AG04449 (cell line): Measurements from ENCODE around the gene RPS6KA6.

Experiments
- CTCF ChIA-PET: fragments of 350-600 bp; formaldehyde crosslinking; extraction: SDS; loops from one replicate; lab custom pipeline; 2021; ENCODE audit warnings: antibody characterized with exemption; lab: Yijun Ruan, JAX
- POLR2A ChIA-PET: fragments of 400-600, 350-600 bp; formaldehyde crosslinking; extraction: SDS; loops from one replicate; lab custom pipeline; 2020; ENCODE audit warnings: antibody characterized with exemption, inconsistent platforms; lab: Yijun Ruan, JAX
- DNase-seq: peaks from one replicate; pipeline ENCODE4 v3.0.0-alpha.2; 2010; ENCODE audit warnings: low read depth, low spot score
- H3K4me3 ChIP-seq: 2 replicates; pipeline ENCODE4 v1.5.1; 2011; ENCODE audit warnings: low read depth, mild to moderate bottlenecking, control low read depth, low read length
- TF ChIP-seq, protein P1 (sequence below): IDR thresholded peaks from one replicate; pipeline ENCODE4 v1.5.1; 2011; ENCODE audit warnings: mild to moderate bottlenecking, moderate library complexity, low read length, control low read depth, inconsistent platforms; ENCODE audit not compliant: insufficient read depth; ENCODE audit errors: missing control alignments

RPS6KA6 gene

GRCh38 chrX:84144281-84144680, 43.7 kb downstream of the RPS6KA6 start:
- DNase-seq = no peak
- ChIA-PET CTCF (no interaction called here), POLR2A (no interaction called here)
- TF ChIP-seq, protein P1, sequence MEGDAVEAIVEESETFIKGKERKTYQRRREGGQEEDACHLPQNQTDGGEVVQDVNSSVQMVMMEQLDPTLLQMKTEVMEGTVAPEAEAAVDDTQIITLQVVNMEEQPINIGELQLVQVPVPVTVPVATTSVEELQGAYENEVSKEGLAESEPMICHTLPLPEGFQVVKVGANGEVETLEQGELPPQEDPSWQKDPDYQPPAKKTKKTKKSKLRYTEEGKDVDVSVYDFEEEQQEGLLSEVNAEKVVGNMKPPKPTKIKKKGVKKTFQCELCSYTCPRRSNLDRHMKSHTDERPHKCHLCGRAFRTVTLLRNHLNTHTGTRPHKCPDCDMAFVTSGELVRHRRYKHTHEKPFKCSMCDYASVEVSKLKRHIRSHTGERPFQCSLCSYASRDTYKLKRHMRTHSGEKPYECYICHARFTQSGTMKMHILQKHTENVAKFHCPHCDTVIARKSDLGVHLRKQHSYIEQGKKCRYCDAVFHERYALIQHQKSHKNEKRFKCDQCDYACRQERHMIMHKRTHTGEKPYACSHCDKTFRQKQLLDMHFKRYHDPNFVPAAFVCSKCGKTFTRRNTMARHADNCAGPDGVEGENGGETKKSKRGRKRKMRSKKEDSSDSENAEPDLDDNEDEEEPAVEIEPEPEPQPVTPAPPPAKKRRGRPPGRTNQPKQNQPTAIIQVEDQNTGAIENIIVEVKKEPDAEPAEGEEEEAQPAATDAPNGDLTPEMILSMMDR = no peak
- no peak overlapping the region for H3K4me3 ChIP-seq

DNA sequence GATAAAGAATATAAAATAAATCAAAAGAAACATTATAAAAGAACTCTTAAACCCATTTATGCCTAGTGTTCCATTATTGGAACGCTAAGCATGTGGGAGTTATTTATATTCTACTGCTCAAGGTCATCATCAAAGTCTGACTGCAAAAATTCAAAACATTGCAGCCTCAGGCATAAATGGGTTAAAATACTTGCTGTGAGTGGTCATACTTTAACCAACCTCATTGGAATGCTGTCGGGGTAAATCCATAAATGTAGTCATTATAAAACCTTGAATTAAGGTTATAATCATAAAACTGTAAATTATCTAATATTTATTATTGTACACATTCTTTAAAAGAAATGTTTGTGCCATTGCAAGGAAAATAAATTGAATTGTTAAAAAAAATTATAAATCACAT, 55.0 kb downstream of the RPS6KA6 start:
- no peak for DNase-seq
- no peak overlapping the region for H3K4me3 ChIP-seq
- TF ChIP-seq, protein P1 = no peak
- ChIA-PET POLR2A (no interaction called here), CTCF (no interaction called here)

GRCh38 chrX:84123585-84123984, 64.4 kb downstream of the RPS6KA6 start:
- ChIA-PET POLR2A (no interaction called here), CTCF (no interaction called here)
- TF ChIP-seq, protein P1 = no peak

DNA sequence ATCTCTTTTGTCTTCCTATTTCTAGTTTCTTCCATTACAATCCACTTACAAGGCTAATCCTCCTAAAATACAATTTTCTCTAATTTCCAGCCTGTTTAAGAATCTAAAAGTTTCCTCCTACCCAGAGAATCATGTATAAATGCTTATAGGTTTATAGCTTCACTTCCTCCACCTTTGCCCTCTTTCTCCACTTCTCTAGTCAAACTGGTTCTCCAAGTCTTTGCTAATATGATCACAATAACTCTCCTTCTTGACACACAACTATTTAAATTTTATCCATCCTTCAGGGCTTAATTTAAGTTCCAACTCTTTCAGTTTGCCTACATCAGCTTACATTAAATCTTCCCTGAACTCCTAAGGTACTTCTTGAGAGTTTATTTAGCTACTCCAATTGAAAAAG, 69.2 kb downstream of the RPS6KA6 start:
- H3K4me3 ChIP-seq = no peak overlapping the region
- CTCF ChIA-PET = no interaction called here
- TF ChIP-seq, protein P1 = no peak
- no peak for DNase-seq
- POLR2A ChIA-PET = no interaction called here

More at GRCh38 chrX:84123585-84123984, 64.4 kb downstream of the RPS6KA6 start:
- no peak overlapping the region for H3K4me3 ChIP-seq
- DNase-seq = no peak

DNA sequence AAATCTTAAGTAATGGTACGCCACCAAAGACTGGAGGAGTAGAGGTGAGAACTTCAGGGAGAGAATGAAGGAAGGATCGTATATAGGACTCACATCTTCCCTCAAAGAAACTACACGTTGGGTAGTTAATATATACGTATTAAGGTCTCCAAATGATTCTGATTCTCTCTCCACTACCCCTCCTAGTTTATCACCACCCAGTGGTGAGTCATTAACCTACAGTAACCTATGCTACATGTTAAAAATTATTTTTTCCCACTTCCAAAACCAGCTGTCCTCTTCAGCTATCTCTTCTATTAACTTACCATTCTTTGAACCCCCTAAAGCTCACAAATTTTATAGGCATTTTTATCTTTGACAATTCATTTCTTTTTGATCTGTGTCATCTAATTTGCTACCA, 69.7 kb downstream of the RPS6KA6 start:
- POLR2A ChIA-PET = no interaction called here
- TF ChIP-seq, protein P1 = no peak
- H3K4me3 ChIP-seq = no peak overlapping the region
- no peak for DNase-seq
- CTCF ChIA-PET = no interaction called here

DNA sequence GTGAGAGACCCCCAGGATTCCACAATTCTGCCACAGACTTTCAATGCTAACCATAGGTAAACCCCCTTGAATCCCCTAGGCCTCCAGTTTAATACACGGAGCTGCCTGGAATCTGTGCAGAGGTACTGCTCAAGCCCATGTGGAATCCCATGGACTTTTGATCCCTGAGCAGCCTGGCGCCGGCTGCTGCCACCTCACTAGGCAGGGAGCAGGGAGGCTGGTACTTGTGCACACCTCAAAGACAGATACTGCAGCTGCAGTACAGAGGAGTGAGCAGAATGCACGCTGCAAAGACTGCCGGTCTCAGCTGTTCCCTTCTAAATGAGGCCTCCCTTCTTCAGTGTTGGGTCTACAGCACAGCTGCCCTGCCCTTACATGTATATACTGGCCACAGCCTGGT, 79.4 kb downstream of the RPS6KA6 start:
- POLR2A ChIA-PET = no interaction called here
- TF ChIP-seq, protein P1 = no peak
- CTCF ChIA-PET = no interaction called here
- DNase-seq = no peak
- no peak overlapping the region for H3K4me3 ChIP-seq
